Measurements from ENCODE around the gene NEMF. TPM values are rescaled to one million over a fixed set of nuclear protein-coding genes. Genes with fewer than 3 reads are reported as not detected.
A peak's percentile ranks its signal among the peaks of the same experiment; 100 is the strongest.

Gene NEMF
- total and polyA plus RNA-seq, 2 donors (not counting 1 experiment from before 2014, with no cell fraction given) = 26.7 to 127 TPM

DNA sequence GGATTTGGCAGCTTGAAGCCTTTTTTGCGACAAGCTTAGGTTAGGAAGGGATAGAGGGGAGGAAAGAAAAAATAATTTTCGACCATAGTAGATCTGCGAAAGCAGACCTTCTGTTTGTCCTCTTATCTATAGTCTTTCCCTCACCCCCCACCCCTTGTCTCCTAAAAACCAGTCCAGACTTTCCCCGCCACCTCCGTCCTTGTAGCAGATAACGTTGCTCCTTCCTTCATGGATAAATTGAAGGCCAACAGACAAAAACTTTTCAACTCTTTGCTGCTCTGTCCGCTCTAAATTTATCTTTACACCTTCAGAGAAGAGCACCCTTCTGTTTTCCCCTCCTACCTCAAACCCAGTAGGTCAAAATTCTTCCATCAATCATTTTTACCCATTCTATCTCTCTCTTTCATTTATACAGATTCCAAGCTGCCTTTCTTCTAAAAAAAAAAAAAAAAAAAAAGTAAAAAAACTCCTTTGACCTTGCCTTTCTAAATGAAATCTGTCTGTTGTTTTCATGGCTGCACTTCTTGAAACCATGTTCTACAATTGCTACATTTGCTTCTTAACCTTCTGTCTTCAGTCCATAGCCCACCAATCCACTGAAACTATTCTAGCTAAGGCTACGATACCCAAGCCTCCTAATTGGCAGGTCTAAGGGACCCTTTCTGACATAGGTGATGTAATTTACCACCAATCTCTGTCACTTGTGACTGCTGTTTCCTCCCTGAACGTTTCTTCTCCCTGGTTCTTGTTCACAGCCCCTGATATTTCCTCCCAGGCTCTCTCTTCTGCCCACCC is 11.1 kb upstream of the NEMF start:
- POLR2A ChIA-PET = interaction anchor here (0.6 to 3.8 kb wide), 20 partner anchors 10 to 253 kb away, joined by 3 to 35 read pairs (median 8); partner anchors contain the start of genes ARF6, DNAAF2, KLHDC2 and VCPKMT
- intact Hi-C loops (cut with micrococcal nuclease) = loop anchor here (1.0 to 10.0 kb wide), 7 partner anchors 97 to 961 kb away; partner anchors contain the start of genes DMAC2L and L2HGDH
- H2AFZ ChIP-seq (ENCODE audit: insufficient read depth, low read depth, low read length, poor library complexity, severe bottlenecking) = peak overlapping the region; percentile 58
- peaks cover 0 to 3% (median under 1%) of the 10 kb centered on the region in 3 donors for H3K9me3 ChIP-seq (ENCODE audit: control extremely low read depth in 1 of 3, control insufficient read depth in 2 of 3, insufficient read depth in 1 of 3, low read length in 2 of 3)
- WGBS (ENCODE audit: insufficient coverage) = 13% methylated on average over 7 of the region's 9 CpGs
- Mint-ChIP-seq H3K4me1 (peaks cover 29% of the 10 kb centered on the region), H3K27ac (no peak overlapping the region), H3K9me3 (ENCODE audit: insufficient read depth) (no peaks in the 10 kb centered on the region), H3K4me3 (no peak overlapping the region), H3K27me3 (no peaks in the 10 kb centered on the region)
- peak overlapping the region; percentile 96 to 99 for H3K27ac ChIP-seq (ENCODE audit: low read length in 2 of 2)
- no peaks in the 10 kb centered on the region for H3K36me3 ChIP-seq (replicated peaks in 1 of 2; ENCODE audit: control extremely low read depth in 1 of 2, control insufficient read depth in 1 of 2, extremely low read depth in 1 of 2, insufficient read depth in 2 of 2, low read length in 1 of 2)
- H3K27me3 ChIP-seq (replicated peaks in 1 of 4; ENCODE audit: control extremely low read depth in 1 of 4, control insufficient read depth in 3 of 4, insufficient read depth in 4 of 4, low read length in 3 of 4) = no peaks in the 10 kb centered on the region
- DNase-seq = peak; percentile 70
- peaks cover 38 to 48% of the 10 kb centered on the region in 2 donors for H3K4me1 ChIP-seq (ENCODE audit: control insufficient read depth in 2 of 2, insufficient read depth in 2 of 2, low read length in 2 of 2)
- CTCF ChIA-PET = interaction anchor here (0.7 to 10.0 kb wide), 25 partner anchors 7 to 402 kb away, joined by 3 to 182 read pairs (median 20); partner anchors contain the start of genes ARF6, NEMF, SOS2 and VCPKMT
- peaks cover 27% of the 10 kb centered on the region for H3K79me2 ChIP-seq (ENCODE audit: control insufficient read depth, insufficient read depth, low read length)
- H3K4me3 ChIP-seq (ENCODE audit: control extremely low read depth in 1 of 5, extremely low read depth in 1 of 5, insufficient read depth in 1 of 5, low read depth in 2 of 5, low read length in 4 of 5) = peak overlapping the region; percentile 64 to 94 (median 89)
- peak overlapping the region; percentile 92 for H3K4me2 ChIP-seq (replicated peaks; ENCODE audit: low read depth, low read length, poor library complexity, severe bottlenecking)
- no peaks in the 10 kb centered on the region for H4K20me1 ChIP-seq (ENCODE audit: control insufficient read depth, insufficient read depth, low read length, poor library complexity, severe bottlenecking)
- TF ChIP-seq CTCF (IDR thresholded peaks at IDR 0.05) (no peak), EZH2 (IDR thresholded peaks at IDR 0.05; ENCODE audit: borderline replicate concordance, insufficient read depth, low read depth, low read length, poor library complexity, severe bottlenecking) (no peak)
- no peak for ATAC-seq (ENCODE audit: low read depth)
- peak overlapping the region; percentile 99 for H3K9ac ChIP-seq (ENCODE audit: low read length)

All from B cell (primary cell).